ENCODE data around the gene CD226.
"Not testable (repeated sequence)": the region's sequence is repeated elsewhere in the genome, so short reads cannot be mapped to it uniquely, and the experiment has no call there.

Gene CD226

DNA sequence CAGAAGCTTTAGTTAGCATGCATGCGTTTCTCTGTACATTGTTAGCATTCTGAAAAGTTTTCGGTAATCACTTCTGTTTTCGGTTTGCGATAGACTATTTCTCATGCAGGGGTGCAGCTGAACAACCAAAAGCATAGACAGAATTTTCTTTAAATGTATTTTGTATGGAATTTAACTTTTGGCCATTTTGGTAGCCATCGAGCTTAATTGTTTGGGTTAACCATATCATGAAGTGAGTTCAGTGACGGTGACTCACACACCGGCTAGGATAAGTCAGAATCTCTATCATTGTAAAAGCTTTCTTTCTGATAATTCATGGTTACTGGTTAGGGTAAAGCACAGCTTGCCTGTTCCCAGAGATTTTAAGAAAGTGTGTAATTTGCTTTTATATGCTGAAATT, 107.2 kb downstream of the CD226 start:
- Histone ChIP-seq H3K27ac (ENCODE audit: poor library complexity, severe bottlenecking) (no peak overlapping the region), H3K9me3 (ENCODE audit: severe bottlenecking) (no peaks in the 10 kb centered on the region), H3K4me3 (ENCODE audit: severe bottlenecking) (no peak overlapping the region), H3K36me3 (ENCODE audit: low read depth) (no peaks in the 10 kb centered on the region), H3K4me1 (ENCODE audit: insufficient read depth, poor library complexity, severe bottlenecking) (no peaks in the 10 kb centered on the region), H3K27me3 (ENCODE audit: insufficient read depth, poor library complexity, severe bottlenecking) (no peaks in the 10 kb centered on the region)
- no peak for DNase-seq (ENCODE audit: low spot score)
- TF ChIP-seq, protein P1, sequence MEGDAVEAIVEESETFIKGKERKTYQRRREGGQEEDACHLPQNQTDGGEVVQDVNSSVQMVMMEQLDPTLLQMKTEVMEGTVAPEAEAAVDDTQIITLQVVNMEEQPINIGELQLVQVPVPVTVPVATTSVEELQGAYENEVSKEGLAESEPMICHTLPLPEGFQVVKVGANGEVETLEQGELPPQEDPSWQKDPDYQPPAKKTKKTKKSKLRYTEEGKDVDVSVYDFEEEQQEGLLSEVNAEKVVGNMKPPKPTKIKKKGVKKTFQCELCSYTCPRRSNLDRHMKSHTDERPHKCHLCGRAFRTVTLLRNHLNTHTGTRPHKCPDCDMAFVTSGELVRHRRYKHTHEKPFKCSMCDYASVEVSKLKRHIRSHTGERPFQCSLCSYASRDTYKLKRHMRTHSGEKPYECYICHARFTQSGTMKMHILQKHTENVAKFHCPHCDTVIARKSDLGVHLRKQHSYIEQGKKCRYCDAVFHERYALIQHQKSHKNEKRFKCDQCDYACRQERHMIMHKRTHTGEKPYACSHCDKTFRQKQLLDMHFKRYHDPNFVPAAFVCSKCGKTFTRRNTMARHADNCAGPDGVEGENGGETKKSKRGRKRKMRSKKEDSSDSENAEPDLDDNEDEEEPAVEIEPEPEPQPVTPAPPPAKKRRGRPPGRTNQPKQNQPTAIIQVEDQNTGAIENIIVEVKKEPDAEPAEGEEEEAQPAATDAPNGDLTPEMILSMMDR (IDR thresholded peaks at IDR 0.05; ENCODE audit: poor library complexity, severe bottlenecking) = no peak
- no peak for ATAC-seq (ENCODE audit: low read depth)

DNA sequence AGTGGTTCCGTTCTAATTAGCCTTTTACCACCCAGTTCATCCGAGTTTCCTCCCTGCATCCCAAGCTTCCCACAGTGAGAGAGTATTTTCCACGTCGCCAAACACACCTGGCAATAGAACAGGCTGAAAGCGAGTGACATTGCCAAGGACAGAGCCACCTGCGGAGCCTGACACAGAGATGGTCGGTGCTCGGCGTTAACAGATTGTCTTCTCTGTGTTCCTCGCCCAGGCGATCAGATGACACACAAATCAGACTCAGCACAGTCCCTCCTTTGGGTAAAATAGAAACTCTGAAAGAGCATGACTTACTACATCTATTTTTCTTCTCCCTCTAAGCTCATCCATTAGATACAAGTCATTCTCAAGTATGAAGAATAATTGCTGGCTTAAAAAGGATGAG, 107.7 kb downstream of the CD226 start:
- Histone ChIP-seq H3K36me3 (ENCODE audit: low read depth) (no peaks in the 10 kb centered on the region), H3K27ac (ENCODE audit: poor library complexity, severe bottlenecking) (no peak overlapping the region), H3K4me3 (ENCODE audit: severe bottlenecking) (no peak overlapping the region), H3K4me1 (ENCODE audit: insufficient read depth, poor library complexity, severe bottlenecking) (no peaks in the 10 kb centered on the region), H3K9me3 (ENCODE audit: severe bottlenecking) (no peaks in the 10 kb centered on the region), H3K27me3 (ENCODE audit: insufficient read depth, poor library complexity, severe bottlenecking) (no peaks in the 10 kb centered on the region)
- ATAC-seq (ENCODE audit: low read depth) = no peak
- DNase-seq (ENCODE audit: low spot score) = no peak
- TF ChIP-seq, protein P1 (IDR thresholded peaks at IDR 0.05; ENCODE audit: poor library complexity, severe bottlenecking) = no peak

DNA sequence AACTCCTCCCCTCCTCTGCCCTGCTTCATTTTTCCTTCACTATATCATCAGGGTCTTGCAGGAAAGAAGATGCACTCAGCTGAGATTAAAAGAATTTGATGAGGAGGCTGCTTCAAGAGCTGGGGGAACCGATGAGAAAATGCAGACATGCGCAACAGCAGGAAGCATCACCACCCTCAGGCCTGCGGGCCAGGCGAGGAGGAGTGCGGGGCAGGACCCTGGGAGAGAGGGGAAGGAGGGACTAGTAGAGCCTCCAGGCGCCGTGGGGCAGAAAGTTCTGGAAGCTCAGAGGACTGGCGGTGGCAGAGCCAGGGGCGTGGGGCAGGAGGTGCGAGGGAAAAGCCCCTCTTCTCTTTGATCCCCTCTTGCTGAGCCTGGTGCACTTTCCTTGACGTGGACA, 108.2 kb downstream of the CD226 start:
- Histone ChIP-seq H3K27ac (ENCODE audit: poor library complexity, severe bottlenecking) (no peak overlapping the region), H3K4me3 (ENCODE audit: severe bottlenecking) (no peak overlapping the region), H3K27me3 (ENCODE audit: insufficient read depth, poor library complexity, severe bottlenecking) (no peaks in the 10 kb centered on the region), H3K4me1 (ENCODE audit: insufficient read depth, poor library complexity, severe bottlenecking) (no peaks in the 10 kb centered on the region), H3K9me3 (ENCODE audit: severe bottlenecking) (no peaks in the 10 kb centered on the region), H3K36me3 (ENCODE audit: low read depth) (no peaks in the 10 kb centered on the region)
- no peak for DNase-seq (ENCODE audit: low spot score)
- no peak for ATAC-seq (ENCODE audit: low read depth)
- TF ChIP-seq, protein P1 (IDR thresholded peaks at IDR 0.05; ENCODE audit: poor library complexity, severe bottlenecking) = no peak

DNA sequence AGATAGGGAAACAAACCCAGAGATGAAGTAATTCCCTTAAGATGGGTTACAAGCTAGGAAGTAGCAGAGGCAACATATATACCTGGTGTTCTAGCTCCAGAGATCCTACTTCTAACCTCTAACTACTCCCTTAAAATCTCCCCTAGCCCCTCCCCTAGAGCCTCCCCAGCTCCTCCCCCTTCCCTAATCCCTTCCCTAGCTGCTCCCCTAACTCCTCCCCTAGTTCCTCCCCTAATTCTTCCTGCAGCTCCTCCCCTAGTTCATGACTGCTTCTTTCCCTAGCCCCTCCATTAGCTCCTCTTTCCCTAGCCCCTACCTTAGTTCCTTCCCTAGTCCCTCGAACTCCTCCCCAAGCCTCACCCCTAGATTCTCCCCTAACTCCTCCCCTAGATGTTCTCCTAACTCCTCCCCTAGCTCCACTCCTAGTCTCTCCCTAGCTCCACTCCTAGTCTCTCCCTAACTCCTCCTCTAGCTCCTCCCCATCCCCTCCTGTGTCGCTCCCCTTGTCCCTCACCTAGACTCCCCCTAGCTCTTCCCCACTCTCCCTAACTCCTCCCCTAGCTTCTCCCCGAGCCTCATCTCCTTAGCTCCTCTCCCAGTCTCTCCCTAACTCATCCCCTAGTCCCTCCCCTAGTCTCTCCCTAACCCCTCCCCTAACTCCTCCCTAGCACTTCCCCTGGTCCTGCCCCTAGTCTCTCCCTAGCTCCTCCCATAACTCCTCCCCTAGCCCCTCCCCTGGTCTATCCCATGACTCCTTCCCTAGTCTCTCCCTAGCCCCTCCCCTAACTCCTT, 108.9 kb downstream of the CD226 start:
- TF ChIP-seq, protein P1 (IDR thresholded peaks at IDR 0.05; ENCODE audit: poor library complexity, severe bottlenecking) = no peak
- Histone ChIP-seq H3K4me3 (ENCODE audit: severe bottlenecking) (no peak overlapping the region), H3K9me3 (ENCODE audit: severe bottlenecking) (no peaks in the 10 kb centered on the region), H3K36me3 (ENCODE audit: low read depth) (no peaks in the 10 kb centered on the region), H3K27me3 (ENCODE audit: insufficient read depth, poor library complexity, severe bottlenecking) (no peaks in the 10 kb centered on the region), H3K27ac (ENCODE audit: poor library complexity, severe bottlenecking) (no peak overlapping the region), H3K4me1 (ENCODE audit: insufficient read depth, poor library complexity, severe bottlenecking) (no peaks in the 10 kb centered on the region)
- DNase-seq (ENCODE audit: low spot score) (no peak), ATAC-seq (ENCODE audit: low read depth) (peak; percentile 87)

DNA sequence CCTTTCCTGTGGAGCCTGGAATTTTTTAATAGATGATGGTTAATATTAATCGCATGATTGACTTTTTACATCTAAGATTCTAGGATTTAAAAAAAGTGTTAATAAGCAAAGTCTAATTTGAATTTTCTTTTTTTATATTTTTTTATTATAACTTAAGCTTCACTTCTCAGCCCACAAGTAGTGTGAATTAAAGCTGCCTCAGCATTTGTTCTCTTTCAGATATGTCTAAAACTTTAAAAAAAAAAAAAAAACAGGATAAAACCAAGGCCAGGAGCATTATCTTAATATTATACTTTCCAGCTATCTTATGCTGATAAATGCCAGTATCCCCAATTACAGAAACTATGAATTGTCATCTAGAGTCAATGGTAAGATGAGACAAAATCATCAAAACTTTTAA, 109.7 kb downstream of the CD226 start:
- ATAC-seq (ENCODE audit: low read depth) (no peak), DNase-seq (ENCODE audit: low spot score) (no peak)
- Histone ChIP-seq H3K4me1 (ENCODE audit: insufficient read depth, poor library complexity, severe bottlenecking) (no peaks in the 10 kb centered on the region), H3K27ac (ENCODE audit: poor library complexity, severe bottlenecking) (no peak overlapping the region), H3K9me3 (ENCODE audit: severe bottlenecking) (no peaks in the 10 kb centered on the region), H3K27me3 (ENCODE audit: insufficient read depth, poor library complexity, severe bottlenecking) (peaks cover 3% of the 10 kb centered on the region), H3K36me3 (ENCODE audit: low read depth) (no peaks in the 10 kb centered on the region), H3K4me3 (ENCODE audit: severe bottlenecking) (no peak overlapping the region)
- TF ChIP-seq, protein P1 (IDR thresholded peaks at IDR 0.05; ENCODE audit: poor library complexity, severe bottlenecking) = no peak

DNA sequence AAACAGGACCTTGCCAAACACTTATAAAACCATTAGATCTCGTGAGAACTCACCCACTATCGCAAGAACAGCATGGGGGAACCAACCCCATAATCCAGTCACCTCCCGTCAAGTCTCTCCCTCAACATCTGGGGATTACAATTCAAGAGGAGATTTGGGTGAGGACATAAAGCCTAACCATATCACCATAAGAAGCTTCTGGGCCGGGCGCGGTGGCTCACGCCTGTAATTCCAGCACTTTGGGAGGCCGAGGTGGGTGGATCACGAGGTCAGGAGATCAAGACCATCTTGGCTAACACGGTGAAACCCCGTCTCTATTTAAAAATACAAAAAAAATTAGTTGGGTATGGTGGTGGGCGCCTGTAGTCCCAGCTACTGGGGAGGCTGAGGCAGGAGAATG, 112.7 kb downstream of the CD226 start:
- H3K4me3 ChIP-seq (ENCODE audit: severe bottlenecking); ATAC-seq (ENCODE audit: low read depth): not testable (repeated sequence)

More for the DNA sequence above, 112.7 kb downstream of the CD226 start:
- not testable (repeated sequence) for H3K9me3 ChIP-seq (ENCODE audit: severe bottlenecking); H3K4me1 ChIP-seq (ENCODE audit: insufficient read depth, poor library complexity, severe bottlenecking); DNase-seq (ENCODE audit: low spot score); H3K27me3 ChIP-seq (ENCODE audit: insufficient read depth, poor library complexity, severe bottlenecking); H3K36me3 ChIP-seq (ENCODE audit: low read depth); H3K27ac ChIP-seq (ENCODE audit: poor library complexity, severe bottlenecking)

Measured in RWPE2 (cell line).